ENCODE results near the gene AANAT.

The AANAT gene
- total RNA-seq: 0 to 0.04 (median 0) reads per million in 3 experiments

GRCh38 chr17:76467366-76467765 is at the start of gene AANAT:
Gene AANAT (plus strand): TSS chr17:76467603. CDS start chr17:76468747, 1,144 bp downstream.
- no peak for DNase-seq

- DNase-seq: no peak
Measured at GRCh38 chr17:76419576-76420260, 47.7 kb upstream of the AANAT start.

- DNase-seq: no peak
Measured at GRCh38 chr17:76420356-76421043, 46.9 kb upstream of the AANAT start.

- DNase-seq: no peak
Measured at GRCh38 chr17:76421044-76421407, 46.4 kb upstream of the AANAT start.

- no peak for DNase-seq
Measured at GRCh38 chr17:76422406-76422805, 45.0 kb upstream of the AANAT start.

- no peak for DNase-seq
Measured at GRCh38 chr17:76422860-76423259, 44.5 kb upstream of the AANAT start.

GRCh38 chr17:76426853-76427252 is 40.5 kb upstream of the AANAT start:
- DNase-seq: no peak

DNA sequence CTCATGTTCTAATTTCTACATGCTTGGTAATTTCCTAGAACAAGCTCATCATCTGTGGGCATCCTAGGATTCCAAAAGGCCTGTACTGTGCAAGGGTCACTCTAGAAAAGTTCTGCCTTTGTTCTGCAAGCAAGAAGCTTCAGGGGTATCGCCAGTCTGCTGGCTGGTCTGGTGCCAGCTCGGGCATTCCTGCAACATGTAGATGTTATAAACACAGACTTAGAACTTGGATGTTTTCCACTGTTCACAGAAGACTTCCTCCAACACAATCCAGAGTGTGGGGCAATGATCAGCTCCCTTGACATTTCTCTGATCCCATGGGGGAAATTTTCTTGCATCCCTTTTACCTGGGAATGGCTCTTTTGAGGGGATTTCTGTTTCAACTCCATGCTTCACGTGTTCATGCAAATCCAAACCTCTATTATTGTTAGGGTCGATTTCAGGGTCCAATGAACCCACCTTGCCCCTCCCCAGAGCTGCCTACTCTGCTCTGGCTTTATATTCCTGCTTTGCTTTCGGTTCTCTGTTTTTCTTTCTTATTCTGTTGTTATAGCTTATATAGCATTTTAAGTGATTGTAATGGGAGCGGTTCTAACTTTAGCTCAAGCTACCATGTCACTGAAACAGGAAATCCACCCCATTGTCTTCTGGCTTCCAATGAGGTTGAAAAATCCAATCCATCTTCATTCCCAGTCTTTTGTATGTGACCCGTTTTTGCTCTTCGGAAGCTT is 39.7 kb upstream of the AANAT start:
- no peak for DNase-seq

DNA sequence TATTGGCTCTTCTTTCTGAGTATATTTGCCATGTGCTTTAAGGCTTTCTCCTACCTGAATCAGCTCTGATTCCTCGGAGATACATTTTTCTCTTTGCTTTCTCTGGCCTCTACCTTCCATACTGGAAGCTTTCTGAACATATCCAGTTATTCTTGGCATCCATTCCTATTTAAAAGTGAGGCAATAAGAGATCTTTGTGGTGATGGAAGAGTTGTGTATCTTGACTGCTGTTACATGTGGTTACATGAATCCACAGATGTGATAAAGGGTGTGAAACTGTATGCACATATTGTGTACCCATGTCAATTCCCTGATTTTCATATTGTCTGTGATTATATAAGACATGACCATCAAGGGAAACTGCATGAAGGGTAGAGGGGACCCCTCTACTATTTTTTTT is 38.9 kb upstream of the AANAT start:
- no peak for DNase-seq

- no peak for DNase-seq
Measured at GRCh38 chr17:76431509-76431908, 35.9 kb upstream of the AANAT start.

GRCh38 chr17:76432004-76432403 is 35.4 kb upstream of the AANAT start:
- no peak for DNase-seq

DNA sequence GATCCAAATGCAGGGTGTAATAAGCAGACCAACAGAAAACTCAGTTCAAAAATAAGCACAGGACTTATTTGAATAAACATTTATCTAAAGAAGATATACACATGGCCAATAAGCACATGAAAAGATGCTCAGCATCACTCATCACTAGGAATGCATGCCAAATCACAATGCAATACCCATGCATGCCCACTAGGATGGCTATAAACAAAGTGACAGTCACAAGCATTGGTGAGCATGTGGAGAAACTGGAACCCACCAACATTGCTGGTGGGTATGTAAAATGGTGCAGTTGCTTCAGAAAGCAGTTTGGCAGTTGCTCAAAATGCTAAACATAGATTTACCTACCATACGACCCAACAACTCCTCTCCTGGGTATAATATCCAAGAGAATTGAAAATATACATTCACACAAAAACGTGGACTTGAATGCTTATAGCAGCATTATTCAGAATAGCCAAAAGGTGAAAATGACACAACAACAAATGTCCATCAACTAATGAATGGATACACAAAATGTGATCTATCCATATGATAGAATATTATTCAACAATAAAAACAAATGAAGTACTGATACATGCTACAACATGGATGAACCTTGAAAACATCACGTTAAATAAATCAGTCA is 34.6 kb upstream of the AANAT start:
- no peak for DNase-seq

DNA sequence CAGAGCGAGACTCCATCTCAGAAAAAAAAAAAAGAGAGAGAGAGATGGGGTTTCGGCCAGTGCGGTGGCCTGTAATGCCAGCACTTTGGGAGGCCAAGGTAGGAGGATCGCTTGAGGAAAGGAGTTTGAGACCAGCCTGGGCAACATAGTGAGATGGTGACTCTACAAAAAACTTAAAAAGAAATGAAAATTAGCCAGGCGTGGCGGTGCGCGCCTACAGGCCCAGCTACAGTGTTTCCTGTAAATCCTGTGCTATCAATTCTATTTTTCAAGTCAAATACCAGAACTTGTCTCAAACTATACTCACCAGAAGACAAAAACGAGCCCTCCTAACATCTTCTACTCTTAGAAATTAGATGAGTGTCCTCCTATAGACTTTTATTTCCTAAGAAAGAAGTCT is 33.7 kb upstream of the AANAT start:
- DNase-seq: no peak

DNA sequence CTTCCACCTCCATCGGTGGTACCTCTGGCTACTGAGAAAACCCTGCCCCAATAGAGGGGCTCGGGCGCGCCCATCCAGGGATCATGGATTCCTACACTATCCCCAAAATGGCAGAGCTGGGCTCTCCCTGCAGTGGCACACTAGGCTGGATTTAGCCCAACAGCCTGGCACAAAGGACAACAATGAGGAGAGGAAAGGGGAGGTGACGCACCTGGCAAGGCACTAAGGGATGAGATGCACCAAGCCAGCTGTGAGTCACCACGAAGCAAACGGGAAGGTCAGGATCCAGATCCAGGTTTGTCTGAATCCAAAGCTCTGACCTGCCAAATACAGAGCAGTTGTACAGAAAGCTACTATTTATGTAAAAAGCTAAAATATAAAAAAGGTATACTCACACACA is 32.5 kb upstream of the AANAT start:
- no peak for DNase-seq

- no peak for DNase-seq
Measured at GRCh38 chr17:76435751-76436150, 31.7 kb upstream of the AANAT start.

DNA sequence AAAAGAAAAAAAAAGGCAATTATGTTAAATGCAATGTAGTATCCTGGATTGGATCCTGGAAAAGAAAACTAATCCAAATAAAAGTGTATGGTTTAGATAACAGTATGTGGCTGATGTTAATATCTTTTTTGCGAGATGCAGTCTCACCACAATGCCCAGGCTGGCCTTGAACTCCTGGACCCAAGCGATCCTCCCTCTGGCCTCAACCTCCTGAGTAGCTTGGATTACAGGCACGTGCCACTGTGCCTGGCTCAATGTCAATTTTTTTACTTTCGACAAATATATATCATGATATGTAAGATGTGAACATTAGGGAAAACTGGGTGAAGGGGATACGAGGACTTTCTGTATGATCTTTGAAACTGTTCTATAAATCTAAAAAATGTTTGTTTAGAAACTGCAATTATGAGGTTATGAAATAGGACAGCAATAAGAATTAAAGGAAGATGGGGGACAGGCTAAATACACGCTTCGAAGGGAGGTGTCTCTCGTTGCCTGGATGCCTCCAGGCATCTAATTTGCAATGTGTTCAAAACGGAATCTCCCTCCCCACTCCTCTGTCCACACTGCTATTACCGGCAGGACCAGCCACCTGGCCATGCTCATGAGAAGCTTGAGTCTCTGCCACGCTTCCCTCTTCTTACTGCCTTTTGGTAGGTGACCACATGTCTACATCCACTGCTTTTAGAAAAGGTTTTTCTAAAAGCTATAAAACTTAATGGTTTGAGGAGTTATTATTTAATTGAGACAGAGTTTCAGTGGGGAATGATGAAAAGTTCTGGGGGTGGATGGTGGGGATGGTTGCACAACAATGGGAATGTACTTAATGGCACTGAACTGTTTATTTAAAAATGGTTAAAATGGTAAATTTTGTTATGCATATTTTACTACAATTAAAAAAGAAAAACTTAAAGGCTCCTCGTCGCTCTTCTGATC is 29.7 kb upstream of the AANAT start:
- no peak for DNase-seq

DNA sequence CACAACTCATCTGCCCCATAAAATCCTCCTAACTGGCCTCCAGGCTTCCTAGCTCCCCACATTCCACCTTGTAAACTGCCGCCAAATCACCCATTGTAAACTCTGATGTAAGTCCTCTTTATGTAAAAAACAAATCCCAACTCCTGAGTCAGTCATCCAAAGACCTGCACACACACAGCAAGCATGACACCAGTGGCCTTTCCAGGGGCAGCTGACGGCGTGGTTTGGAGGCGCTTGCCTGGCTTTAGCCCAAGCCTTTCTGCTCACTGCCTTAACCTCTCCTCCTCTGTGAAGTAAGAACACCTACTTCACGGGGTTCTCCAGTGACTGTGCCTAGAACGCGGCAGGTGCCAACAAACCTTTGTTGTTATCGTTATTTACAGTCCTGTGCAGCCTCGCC is 28.5 kb upstream of the AANAT start:
- no peak for DNase-seq

DNA sequence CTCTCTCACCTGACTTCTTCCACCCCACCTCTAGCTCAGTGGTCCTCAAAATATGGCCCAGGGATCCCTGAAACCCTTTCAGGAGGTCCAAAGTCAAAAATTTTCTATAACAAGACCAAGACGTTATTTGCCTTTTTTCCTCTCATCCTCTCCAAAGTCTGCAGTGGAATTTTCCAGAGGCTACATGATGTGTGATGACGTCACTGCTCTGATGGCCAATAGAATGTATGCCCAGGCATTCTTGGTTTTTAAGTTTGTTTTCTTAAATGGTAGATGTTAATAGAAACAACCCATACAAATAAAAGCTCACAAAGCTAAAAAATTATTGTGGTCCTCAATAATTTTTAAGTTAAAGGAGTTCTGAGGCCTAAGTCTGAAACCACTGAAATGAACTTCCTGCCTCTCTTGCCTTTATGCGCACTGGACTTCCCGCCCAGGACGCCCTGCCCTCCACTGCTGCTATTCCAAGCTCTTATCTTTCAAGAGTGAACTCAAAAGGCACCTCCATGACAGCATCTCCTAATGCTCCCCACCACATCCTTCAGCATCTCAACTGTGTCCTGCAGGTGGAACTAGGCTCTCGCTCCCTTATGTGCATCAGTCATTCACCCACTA is 28.0 kb upstream of the AANAT start:
- no peak for DNase-seq

DNA sequence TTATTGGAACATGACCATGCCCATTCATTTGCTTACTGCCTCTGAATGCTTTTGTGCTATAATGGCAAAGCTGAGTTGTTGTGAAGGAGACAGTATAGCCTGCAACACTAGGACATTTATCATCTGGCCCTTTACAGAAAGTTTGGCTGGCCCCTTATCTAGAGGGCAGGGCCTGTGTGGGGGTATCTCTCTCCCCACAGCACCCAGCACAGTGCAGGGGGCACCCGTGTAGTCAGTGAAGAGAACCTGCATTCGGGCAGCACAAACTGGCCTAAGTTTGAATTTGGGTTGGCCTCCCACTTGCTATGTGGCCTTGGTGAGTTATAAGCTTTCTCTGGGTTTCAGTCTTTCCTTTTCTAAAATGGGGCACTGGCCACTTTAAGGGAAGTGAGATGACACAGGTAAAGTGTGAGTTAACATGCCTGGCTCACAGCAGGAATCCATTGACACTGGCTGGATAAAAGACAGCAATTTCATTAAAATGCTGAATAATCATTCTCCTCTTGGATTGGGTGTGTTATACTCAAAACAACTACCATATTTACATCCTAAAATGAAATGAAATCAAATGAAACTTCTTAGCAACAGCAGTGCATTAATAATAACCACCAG is 26.5 kb upstream of the AANAT start:
- DNase-seq: no peak

DNA sequence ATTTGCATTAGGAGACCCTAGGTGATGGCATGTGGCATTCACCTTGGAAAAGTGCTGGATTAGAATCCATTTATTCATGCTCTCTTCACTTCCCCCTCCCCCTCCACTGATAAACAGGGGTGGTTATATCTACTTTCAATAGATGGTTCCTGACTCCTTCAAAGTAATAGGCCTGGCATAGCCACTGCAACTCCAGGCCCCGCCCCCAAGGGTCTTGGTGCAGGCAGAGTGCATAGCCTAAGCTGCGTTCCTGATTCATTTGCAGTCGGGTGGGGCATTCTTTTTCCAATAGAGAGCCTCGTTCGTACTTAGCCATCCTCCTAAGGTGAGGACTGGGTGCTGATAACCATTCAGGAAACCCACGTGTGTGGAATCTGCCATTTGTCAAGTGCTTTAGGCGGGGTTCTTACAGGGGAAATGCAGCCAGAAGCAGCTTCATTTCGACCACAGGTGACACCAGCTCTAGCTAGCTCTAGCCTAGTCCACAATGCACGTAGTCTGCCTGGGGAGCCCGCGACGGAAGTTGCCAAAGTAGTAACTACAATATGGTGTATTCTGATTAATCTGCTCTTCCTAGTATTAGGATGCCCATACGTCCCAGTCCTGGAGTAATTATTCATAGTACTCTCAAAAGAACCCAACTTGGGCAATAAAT is 25.6 kb upstream of the AANAT start:
- DNase-seq: no peak
